ENCODE measurements around the gene USP37. TPM values are rescaled to one million over a fixed set of nuclear protein-coding genes. Genes with fewer than 3 reads are reported as not detected.

Gene USP37
- total and polyA plus RNA-seq, 2 of the 13 experiments (the other 11 are each of a cell fraction or from before 2014, with no cell fraction given): 6.5 to 30.6 TPM

- TF ChIP-seq TBX3 (IDR thresholded peaks at IDR 0.05; ENCODE audit: borderline replicate concordance): peak; percentile 53; the same call in 1 of the 2 replicates
- no peak for TF ChIP-seq WIZ (CRISPR knock-in tag; IDR thresholded peaks at IDR 0.05)
- peak; percentile 84 for TF ChIP-seq PAXIP1 (CRISPR knock-in tag; conservative IDR thresholded peaks at IDR 0.05)
- peak; percentile 89 for TF ChIP-seq ARID3A (IDR thresholded peaks at IDR 0.05; ENCODE audit: low read depth, low read length)
- TF ChIP-seq ZNF558 (CRISPR knock-in tag; IDR thresholded peaks at IDR 0.05; ENCODE audit: borderline replicate concordance): no peak
- no peak for TF ChIP-seq PHF21A (CRISPR knock-in tag; IDR thresholded peaks at IDR 0.05)
- no peak; the same call in 2 of the 3 replicates for TF ChIP-seq MXI1 (IDR thresholded peaks at IDR 0.05; ENCODE audit: borderline replicate concordance, low read depth, low read length)
- TF ChIP-seq RBM22 (optimal IDR thresholded peaks at IDR 0.05; ENCODE audit: low read length): peak; percentile 49
- TF ChIP-seq SP5 (CRISPR knock-in tag; IDR thresholded peaks at IDR 0.05; ENCODE audit: borderline replicate concordance, low read depth): peak; percentile 66; the same call in 1 of the 2 replicates
- TF ChIP-seq ZMYM3 (CRISPR knock-in tag; IDR thresholded peaks at IDR 0.05): no peak
- TF ChIP-seq ZBTB40 (IDR thresholded peaks at IDR 0.05): no peak
- no peak for TF ChIP-seq ZBTB40 (CRISPR knock-in tag; IDR thresholded peaks at IDR 0.05)
- no peak for TF ChIP-seq FOXJ3 (CRISPR knock-in tag; IDR thresholded peaks at IDR 0.05; ENCODE audit: borderline replicate concordance)
- no peak for TF ChIP-seq PAWR (CRISPR knock-in tag; IDR thresholded peaks at IDR 0.05; ENCODE audit: borderline replicate concordance)
- TF ChIP-seq BCL3 (CRISPR knock-in tag; IDR thresholded peaks at IDR 0.05): no peak
Measured at GRCh38 chr2:218448934-218449333, 119.2 kb downstream of the USP37 start (continued).

Data from HepG2 (cell line).